ENCODE measurements around the gene LARP4.
"Not testable (repeated sequence)": the region's sequence is repeated elsewhere in the genome, so short reads cannot be mapped to it uniquely, and the experiment has no call there.

Gene LARP4

GRCh38 chr12:50419112-50419909, 18.6 kb downstream of the LARP4 start:
- H3K4me2 ChIP-seq (ENCODE audit: low read depth, low read length, poor library complexity, severe bottlenecking), result no peak overlapping the region
- no peaks in the 10 kb centered on the region for H3K27me3 ChIP-seq (ENCODE audit: low read length)
- no peaks in the 10 kb centered on the region for H3K9me2 ChIP-seq (replicated peaks; ENCODE audit: insufficient read depth, low read length)
- peaks cover 97% of the 10 kb centered on the region for H3K79me2 ChIP-seq (ENCODE audit: insufficient read depth, low read length)
- no peak overlapping the region for H2AFZ ChIP-seq (ENCODE audit: low read depth, low read length, severe bottlenecking)
- no peak overlapping the region for H3K4me3 ChIP-seq (ENCODE audit: insufficient read depth, low read length, poor library complexity, severe bottlenecking)
- peaks cover 28% of the 10 kb centered on the region; the same call in 1 of the 2 replicates for H4K20me1 ChIP-seq (ENCODE audit: low read depth, low read length)
- H3F3A ChIP-seq (ENCODE audit: insufficient read depth), result peaks cover 6% of the 10 kb centered on the region; the same call in 1 of the 2 replicates
- H3K27ac ChIP-seq (ENCODE audit: low read depth, low read length), result no peak overlapping the region
- no peak overlapping the region for H3K9ac ChIP-seq (ENCODE audit: low read length)
- H3K9me3 ChIP-seq (ENCODE audit: insufficient read depth, low read length), result no peaks in the 10 kb centered on the region
- H3K36me3 ChIP-seq (ENCODE audit: low read length), result no peaks in the 10 kb centered on the region
- no peak for TF ChIP-seq EZH2phosphoT487 (conservative IDR thresholded peaks at IDR 0.05; ENCODE audit: low read length)
- TF ChIP-seq CTCF (IDR thresholded peaks at IDR 0.05; ENCODE audit: insufficient read depth, low read length, poor library complexity, severe bottlenecking), result no peak

GRCh38 chr12:50422855-50423254, 22.2 kb downstream of the LARP4 start:
- H3K9me3 ChIP-seq (ENCODE audit: insufficient read depth, low read length); H2AFZ ChIP-seq (ENCODE audit: low read depth, low read length, severe bottlenecking); H3K4me3 ChIP-seq (ENCODE audit: insufficient read depth, low read length, poor library complexity, severe bottlenecking); H3K36me3 ChIP-seq (ENCODE audit: low read length); H3K9me2 ChIP-seq (replicated peaks; ENCODE audit: insufficient read depth, low read length); H3K9ac ChIP-seq (ENCODE audit: low read length); H3K27ac ChIP-seq (ENCODE audit: low read depth, low read length); H3K4me2 ChIP-seq (ENCODE audit: low read depth, low read length, poor library complexity, severe bottlenecking); H3K27me3 ChIP-seq (ENCODE audit: low read length); H3F3A ChIP-seq (ENCODE audit: insufficient read depth): not testable (repeated sequence)
- H4K20me1 ChIP-seq (ENCODE audit: low read depth, low read length), result peaks cover 17% of the 10 kb centered on the region; the same call in 1 of the 2 replicates
- H3K79me2 ChIP-seq (ENCODE audit: insufficient read depth, low read length), result peaks cover 90% of the 10 kb centered on the region

- not testable (repeated sequence) for H3K4me2 ChIP-seq (ENCODE audit: low read depth, low read length, poor library complexity, severe bottlenecking); H3K9ac ChIP-seq (ENCODE audit: low read length); H3F3A ChIP-seq (ENCODE audit: insufficient read depth); H3K27me3 ChIP-seq (ENCODE audit: low read length); H3K4me3 ChIP-seq (ENCODE audit: insufficient read depth, low read length, poor library complexity, severe bottlenecking); H3K36me3 ChIP-seq (ENCODE audit: low read length); H3K27ac ChIP-seq (ENCODE audit: low read depth, low read length); H3K9me2 ChIP-seq (replicated peaks; ENCODE audit: insufficient read depth, low read length); H2AFZ ChIP-seq (ENCODE audit: low read depth, low read length, severe bottlenecking); H3K9me3 ChIP-seq (ENCODE audit: insufficient read depth, low read length)
- Histone ChIP-seq H4K20me1 (ENCODE audit: low read depth, low read length) (peaks cover 17% of the 10 kb centered on the region; the same call in 1 of the 2 replicates), H3K79me2 (ENCODE audit: insufficient read depth, low read length) (peaks cover 86% of the 10 kb centered on the region)
These were observed 22.7 kb downstream of the LARP4 start for GRCh38 chr12:50423342-50423741.

GRCh38 chr12:50425589-50426258, 25.0 kb downstream of the LARP4 start:
- no peak overlapping the region for H3K4me3 ChIP-seq (ENCODE audit: insufficient read depth, low read length, poor library complexity, severe bottlenecking)

GRCh38 chr12:50431656-50432055, 31.0 kb downstream of the LARP4 start:
- H3K4me2 ChIP-seq (ENCODE audit: low read depth, low read length, poor library complexity, severe bottlenecking); H4K20me1 ChIP-seq (ENCODE audit: low read depth, low read length); H3F3A ChIP-seq (ENCODE audit: insufficient read depth); H3K9me3 ChIP-seq (ENCODE audit: insufficient read depth, low read length); H3K4me3 ChIP-seq (ENCODE audit: insufficient read depth, low read length, poor library complexity, severe bottlenecking); H3K79me2 ChIP-seq (ENCODE audit: insufficient read depth, low read length); H3K27me3 ChIP-seq (ENCODE audit: low read length); H3K9ac ChIP-seq (ENCODE audit: low read length); H3K27ac ChIP-seq (ENCODE audit: low read depth, low read length); H2AFZ ChIP-seq (ENCODE audit: low read depth, low read length, severe bottlenecking); H3K9me2 ChIP-seq (replicated peaks; ENCODE audit: insufficient read depth, low read length): not testable (repeated sequence)
- H3K36me3 ChIP-seq (ENCODE audit: low read length), result peaks cover 40% of the 10 kb centered on the region; the same call in 1 of the 2 replicates

More at GRCh38 chr12:50425589-50426258, 25.0 kb downstream of the LARP4 start:
- H3K27me3 ChIP-seq (ENCODE audit: low read length), result no peaks in the 10 kb centered on the region
- H3K79me2 ChIP-seq (ENCODE audit: insufficient read depth, low read length), result peaks cover 62% of the 10 kb centered on the region
- peaks cover 11% of the 10 kb centered on the region; the same call in 1 of the 2 replicates for H3K36me3 ChIP-seq (ENCODE audit: low read length)
- H3K9me2 ChIP-seq (replicated peaks; ENCODE audit: insufficient read depth, low read length), result no peaks in the 10 kb centered on the region
- no peaks in the 10 kb centered on the region for H3F3A ChIP-seq (ENCODE audit: insufficient read depth)
- H3K4me2 ChIP-seq (ENCODE audit: low read depth, low read length, poor library complexity, severe bottlenecking), result no peak overlapping the region
- 0 out of 2 replicates have a peak, but pooled peaks cover 3% of the 10 kb centered on the region for H4K20me1 ChIP-seq (ENCODE audit: low read depth, low read length)
- TF ChIP-seq CTCF (IDR thresholded peaks at IDR 0.05; ENCODE audit: insufficient read depth, low read length, poor library complexity, severe bottlenecking), result no peak
- no peak overlapping the region for H3K27ac ChIP-seq (ENCODE audit: low read depth, low read length)
- H2AFZ ChIP-seq (ENCODE audit: low read depth, low read length, severe bottlenecking), result no peak overlapping the region
- H3K9me3 ChIP-seq (ENCODE audit: insufficient read depth, low read length), result no peaks in the 10 kb centered on the region
- no peak overlapping the region for H3K9ac ChIP-seq (ENCODE audit: low read length)

All from SU-DHL-6 (cell line).